Right ventricle myocardium superior (tissue), 1 donor: ENCODE results near the gene FGF13. TPM values are rescaled to one million over a fixed set of nuclear protein-coding genes. Genes with fewer than 3 reads are reported as not detected.

ENCODE experiments used
- ATAC-seq: fragments of 200-7000 bp; cut with Tn5 transposase; one replicate; pipeline ENCODE4 v1.9.1; 2020; ENCODE audit warnings: mild to moderate bottlenecking; ENCODE audit not compliant: poor library complexity
- DNase-seq: peaks from one replicate; pipeline ENCODE4 v3.0.0-alpha.2; 2020
- intact Hi-C: fragments of 100-400 bp; cut with DNase I; formaldehyde crosslinking; loops from one replicate; pipeline ENCODE4 v1.11.2; 2022
- long read RNA-seq: library from polyadenylated mRNA; unstranded; transcript quantifications from one replicate; pipeline ENCODE4 v2.0.0, GENCODE V29; 2021
- total RNA-seq: library from RNA; stranded (reverse); fragmentation: NEBNext Ultra II Directional; extraction: Animal tissue kit (Norgen Biotek cat#: 25700); gene quantifications from one replicate; pipeline ENCODE4 v1.2.1, GENCODE V29; 2021
- donor health status: DM: no; HTN: yes; CAD: no; lungs with severe emphysema.

Gene FGF13
- total RNA-seq: 0.43 TPM
- long read RNA-seq, full-length matches to known transcripts: 2 of 2 reads
- long read RNA-seq, partial matches to known transcripts: 0 of 2 reads
- long read RNA-seq, other reads (novel, unspliced or antisense): 0 of 2 reads

- DNase-seq (peak; percentile 39), ATAC-seq (peak; percentile 43)
- intact Hi-C loops: no loop called here
These were observed at the start of gene FGF13 for GRCh38 chrX:138711399-138712347. Gene FGF13, minus strand, starts transcription at chrX:138711717. Its CDS starts 714 bp downstream, at chrX:138711003.

GRCh38 chrX:138759217-138759943, 47.9 kb upstream of the FGF13 start:
- ATAC-seq (no peak), DNase-seq (no peak)
- intact Hi-C loops: no loop called here

GRCh38 chrX:138756234-138756633, 44.7 kb upstream of the FGF13 start:
- ATAC-seq: peak; percentile 67
- intact Hi-C loops: no loop called here
- DNase-seq: peak; percentile 34

GRCh38 chrX:138754861-138755260, 43.3 kb upstream of the FGF13 start:
- DNase-seq: no peak
- intact Hi-C loops: no loop called here
- ATAC-seq: no peak

- intact Hi-C loops: loop anchor here (10.0 kb wide), 1 partner anchor 554 kb away; no protein-coding TSS in a partner anchor
- ATAC-seq: no peak
- DNase-seq: no peak
These were observed 37.0 kb upstream of the FGF13 start for GRCh38 chrX:138748480-138748879.

GRCh38 chrX:138745196-138745595, 33.7 kb upstream of the FGF13 start:
- DNase-seq (no peak), ATAC-seq (no peak)
- intact Hi-C loops: loop anchor here (10.0 kb wide), 1 partner anchor 550 kb away; no protein-coding TSS in a partner anchor

GRCh38 chrX:138742217-138742616, 30.7 kb upstream of the FGF13 start:
- intact Hi-C loops: loop anchor here (5.0 to 10.0 kb wide), 2 partner anchors 547 to 615 kb away; no protein-coding TSS in a partner anchor
- ATAC-seq (no peak), DNase-seq (no peak)

GRCh38 chrX:138740341-138740740, 28.8 kb upstream of the FGF13 start:
- DNase-seq (no peak), ATAC-seq (no peak)
- intact Hi-C loops: loop anchor here (5.0 to 10.0 kb wide), 2 partner anchors 546 to 613 kb away; no protein-coding TSS in a partner anchor

GRCh38 chrX:138723301-138723700, 11.8 kb upstream of the FGF13 start:
- DNase-seq (no peak), ATAC-seq (no peak)
- intact Hi-C loops: no loop called here

- DNase-seq (no peak), ATAC-seq (no peak)
- intact Hi-C loops: no loop called here
These were observed 7.9 kb upstream of the FGF13 start for GRCh38 chrX:138719396-138719795.

GRCh38 chrX:138718941-138719340, 7.4 kb upstream of the FGF13 start:
- ATAC-seq: no peak
- no peak for DNase-seq
- intact Hi-C loops: no loop called here

- intact Hi-C loops: no loop called here
- DNase-seq (no peak), ATAC-seq (no peak)
These were observed 613 bp downstream of the FGF13 start for GRCh38 chrX:138710866-138711341.

GRCh38 chrX:138709886-138710791, 1.4 kb downstream of the FGF13 start:
- intact Hi-C loops: no loop called here
- DNase-seq: peak; percentile 13
- ATAC-seq: no peak

- no peak for ATAC-seq
- intact Hi-C loops: no loop called here
These were observed 3.2 kb downstream of the FGF13 start for GRCh38 chrX:138708268-138708667.

GRCh38 chrX:138704596-138704995, 6.9 kb downstream of the FGF13 start:
- DNase-seq (no peak), ATAC-seq (no peak)
- intact Hi-C loops: no loop called here

More at GRCh38 chrX:138708268-138708667, 3.2 kb downstream of the FGF13 start:
- DNase-seq: no peak

- ATAC-seq (no peak), DNase-seq (no peak)
- intact Hi-C loops: no loop called here
These were observed 7.4 kb downstream of the FGF13 start for GRCh38 chrX:138704101-138704500.

- intact Hi-C loops: no loop called here
- DNase-seq (no peak), ATAC-seq (no peak)
These were observed 18.9 kb downstream of the FGF13 start for GRCh38 chrX:138692591-138692990.

GRCh38 chrX:138691186-138691585, 20.3 kb downstream of the FGF13 start:
- intact Hi-C loops: no loop called here
- no peak for ATAC-seq
- no peak for DNase-seq
